HG03175 (cell line): ENCODE results near the gene DSCAM.

Source experiments
- ATAC-seq: cut with Tn5 transposase; IDR thresholded peaks from one replicate; pipeline ENCODE4 v1.9.1; 2021; ENCODE audit warnings: mild to moderate bottlenecking, moderate library complexity; ENCODE audit not compliant: unreplicated experiment

Gene DSCAM

GRCh38 chr21:40620386-40621145 lies 226.4 kb downstream of the DSCAM start:
- no peak for ATAC-seq

- no peak for ATAC-seq
These were observed 228.6 kb downstream of the DSCAM start for GRCh38 chr21:40618191-40618973.

GRCh38 chr21:40616377-40616704 lies 230.6 kb downstream of the DSCAM start:
- ATAC-seq, result no peak

- no peak for ATAC-seq
These were observed 231.2 kb downstream of the DSCAM start for GRCh38 chr21:40615505-40616376.

GRCh38 chr21:40613546-40614030 lies 233.4 kb downstream of the DSCAM start:
- no peak for ATAC-seq

GRCh38 chr21:40610345-40610744 lies 236.6 kb downstream of the DSCAM start:
- no peak for ATAC-seq

GRCh38 chr21:40606341-40606740 lies 240.6 kb downstream of the DSCAM start:
- no peak for ATAC-seq

- ATAC-seq, result no peak
These were observed 241.9 kb downstream of the DSCAM start for GRCh38 chr21:40605094-40605493.

- no peak for ATAC-seq
These were observed 243.2 kb downstream of the DSCAM start for GRCh38 chr21:40603774-40604173.

GRCh38 chr21:40602080-40602479 lies 244.9 kb downstream of the DSCAM start:
- no peak for ATAC-seq

GRCh38 chr21:40595806-40596205 lies 251.2 kb downstream of the DSCAM start:
- ATAC-seq, result no peak

- no peak for ATAC-seq
These were observed 259.1 kb downstream of the DSCAM start for GRCh38 chr21:40587736-40588346.

- no peak for ATAC-seq
These were observed 260.4 kb downstream of the DSCAM start for GRCh38 chr21:40586575-40586974.

- ATAC-seq, result no peak
These were observed 269.5 kb downstream of the DSCAM start for GRCh38 chr21:40577285-40578043.

GRCh38 chr21:40575976-40576375 lies 271.0 kb downstream of the DSCAM start:
- ATAC-seq, result no peak

- ATAC-seq, result no peak
These were observed 277.6 kb downstream of the DSCAM start for GRCh38 chr21:40569357-40569756.

- ATAC-seq, result no peak
These were observed 278.2 kb downstream of the DSCAM start for GRCh38 chr21:40568807-40569206.

GRCh38 chr21:40567501-40567900 lies 279.5 kb downstream of the DSCAM start:
- ATAC-seq, result no peak

GRCh38 chr21:40566486-40566885 lies 280.5 kb downstream of the DSCAM start:
- ATAC-seq, result no peak

GRCh38 chr21:40564318-40564717 lies 282.6 kb downstream of the DSCAM start:
- no peak for ATAC-seq
